SK-N-SH treated with all-trans-retinoic acid at 6 μM for 48 hours (cell line): ENCODE results near the gene TCF23.
A peak's percentile ranks its signal among the peaks of the same experiment; 100 is the strongest.

Experiments
- ATAC-seq: fragments of 200-7000 bp; cut with Tn5 transposase; 3 replicates; pipeline ENCODE4 v1.9.1; 2020; ENCODE audit warnings: mild to moderate bottlenecking, moderate library complexity
- ARNTL ChIP-seq: fragments of 450-650 bp; formaldehyde crosslinking; IDR thresholded peaks from 2 replicates; pipeline ENCODE4 v1.5.0; 2020; ENCODE audit warnings: low read depth, mild to moderate bottlenecking, moderate library complexity, borderline replicate concordance
- BACH2 ChIP-seq: fragments of 250-450 bp; sonication (Bioruptor Pico); IDR thresholded peaks from 2 replicates; pipeline ENCODE4 v1.9.0; 2021; ENCODE audit warnings: mild to moderate bottlenecking, borderline replicate concordance
- CREB5 ChIP-seq: fragments of 250-450 bp; sonication (Bioruptor Pico); IDR thresholded peaks from 2 replicates; pipeline ENCODE4 v1.5.1; 2020; ENCODE audit warnings: low read depth, mild to moderate bottlenecking, moderate library complexity
- CSDC2 ChIP-seq: fragments of 250-450 bp; sonication (Bioruptor Pico); IDR thresholded peaks from 2 replicates; pipeline ENCODE4 v1.5.0; 2020; ENCODE audit warnings: mild to moderate bottlenecking, moderate library complexity
- CSRNP3 ChIP-seq: fragments of 250-450 bp; sonication (Bioruptor Pico); IDR thresholded peaks from 2 replicates; pipeline ENCODE4 v1.5.1; 2021; ENCODE audit warnings: mild to moderate bottlenecking, moderate library complexity
- ESRRG ChIP-seq: fragments of 250-450 bp; sonication (Bioruptor Pico); IDR thresholded peaks from 2 replicates; pipeline ENCODE4 v1.6.1; 2021; ENCODE audit warnings: mild to moderate bottlenecking
- GLIS3 ChIP-seq: fragments of 250-450 bp; sonication (Bioruptor Pico); IDR thresholded peaks from 2 replicates; pipeline ENCODE4 v1.5.0; 2020; ENCODE audit warnings: mild to moderate bottlenecking, moderate library complexity
- ISL1 ChIP-seq: fragments of 250-450 bp; sonication (Bioruptor Pico); IDR thresholded peaks from 2 replicates; pipeline ENCODE4 v2.1.2; 2022; ENCODE audit warnings: mild to moderate bottlenecking, moderate library complexity
- OSR1 ChIP-seq: fragments of 250-450 bp; sonication (Bioruptor Pico); IDR thresholded peaks from 2 replicates; pipeline ENCODE4 v1.8.0; 2022; ENCODE audit warnings: moderate library complexity, mild to moderate bottlenecking, inconsistent platforms
- POU6F1 ChIP-seq: fragments of 250-450 bp; sonication (Bioruptor Pico); IDR thresholded peaks from 2 replicates; pipeline ENCODE4 v1.8.0; 2021; ENCODE audit warnings: low read depth, mild to moderate bottlenecking, moderate library complexity, borderline replicate concordance
- PPARA ChIP-seq: fragments of 250-450 bp; sonication (Bioruptor Pico); IDR thresholded peaks from 2 replicates; pipeline ENCODE4 v1.5.0; 2020; ENCODE audit warnings: mild to moderate bottlenecking, borderline replicate concordance
- RARB ChIP-seq: fragments of 250-450 bp; sonication (Bioruptor Pico); IDR thresholded peaks from 2 replicates; pipeline ENCODE4 v1.8.0; 2021; ENCODE audit warnings: mild to moderate bottlenecking, moderate library complexity
- SNAI2 ChIP-seq: fragments of 250-450 bp; sonication (Bioruptor Pico); IDR thresholded peaks from 2 replicates; pipeline ENCODE4 v1.5.0; 2020; ENCODE audit warnings: mild to moderate bottlenecking, moderate library complexity
- ZFP3 ChIP-seq: fragments of 250-450 bp; sonication (Bioruptor Pico); IDR thresholded peaks from 2 replicates; pipeline ENCODE4 v1.5.0; 2020; ENCODE audit warnings: mild to moderate bottlenecking, moderate library complexity
- ZFP30 ChIP-seq: fragments of 450-650 bp; formaldehyde crosslinking; IDR thresholded peaks from 2 replicates; pipeline ENCODE4 v1.5.0; 2022; ENCODE audit warnings: mild to moderate bottlenecking, moderate library complexity
- ZNF565 ChIP-seq: fragments of 450-650 bp; formaldehyde crosslinking; conservative IDR thresholded peaks from 2 replicates; pipeline ENCODE4 v1.5.0; 2020; ENCODE audit warnings: low read depth, mild to moderate bottlenecking, moderate library complexity
- ZNF70 ChIP-seq: fragments of 450-650 bp; formaldehyde crosslinking; IDR thresholded peaks from 2 replicates; pipeline ENCODE4 v1.5.0; 2020; ENCODE audit warnings: mild to moderate bottlenecking, moderate library complexity
- TF ChIP-seq, protein P1 (sequence below): fragments of 250-450 bp; sonication (Bioruptor Pico); IDR thresholded peaks from 2 replicates; pipeline ENCODE4 v1.5.0; 2020; ENCODE audit warnings: mild to moderate bottlenecking, moderate library complexity
- TF ChIP-seq, protein P2 (sequence below): fragments of 250-450 bp; sonication (Bioruptor Pico); IDR thresholded peaks from 2 replicates; pipeline ENCODE4 v1.8.0; 2020; ENCODE audit warnings: mild to moderate bottlenecking, moderate library complexity, borderline replicate concordance

TCF23 gene

DNA sequence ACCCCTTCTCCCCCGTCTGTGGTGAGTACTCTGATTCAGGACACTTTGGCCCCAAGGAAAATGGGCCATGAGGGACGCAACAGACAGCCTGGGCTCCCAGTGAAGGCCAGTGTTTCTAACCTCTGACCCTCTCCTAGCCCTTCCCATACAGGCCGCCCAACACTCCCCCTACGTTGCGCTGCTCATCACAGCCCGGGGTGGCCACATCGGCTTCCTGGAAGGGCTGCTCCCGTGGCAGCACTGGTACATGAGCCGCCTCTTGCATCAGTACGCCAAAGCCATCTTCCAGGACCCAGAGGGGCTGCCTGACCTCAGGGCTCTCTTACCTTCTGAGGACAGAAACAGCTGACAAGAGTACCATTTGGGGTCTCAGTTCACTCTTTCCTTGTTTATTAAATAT lies 18.4 kb upstream of the TCF23 start:
- ATAC-seq = no peak
- no peak for TF ChIP-seq BACH2 (CRISPR knock-in tag)
- no peak for TF ChIP-seq SNAI2 (CRISPR knock-in tag)
- TF ChIP-seq CSRNP3 = no peak
- TF ChIP-seq ZNF70 = no peak
- TF ChIP-seq ZFP3 (CRISPR knock-in tag) = no peak
- no peak for TF ChIP-seq RARB (CRISPR knock-in tag)
- no peak for TF ChIP-seq CSDC2 (CRISPR knock-in tag)
- TF ChIP-seq CREB5 (CRISPR knock-in tag) = no peak
- TF ChIP-seq ISL1 = no peak
- no peak for TF ChIP-seq GLIS3
- TF ChIP-seq ZNF565 (CRISPR knock-in tag) = no peak
- TF ChIP-seq, protein P1, sequence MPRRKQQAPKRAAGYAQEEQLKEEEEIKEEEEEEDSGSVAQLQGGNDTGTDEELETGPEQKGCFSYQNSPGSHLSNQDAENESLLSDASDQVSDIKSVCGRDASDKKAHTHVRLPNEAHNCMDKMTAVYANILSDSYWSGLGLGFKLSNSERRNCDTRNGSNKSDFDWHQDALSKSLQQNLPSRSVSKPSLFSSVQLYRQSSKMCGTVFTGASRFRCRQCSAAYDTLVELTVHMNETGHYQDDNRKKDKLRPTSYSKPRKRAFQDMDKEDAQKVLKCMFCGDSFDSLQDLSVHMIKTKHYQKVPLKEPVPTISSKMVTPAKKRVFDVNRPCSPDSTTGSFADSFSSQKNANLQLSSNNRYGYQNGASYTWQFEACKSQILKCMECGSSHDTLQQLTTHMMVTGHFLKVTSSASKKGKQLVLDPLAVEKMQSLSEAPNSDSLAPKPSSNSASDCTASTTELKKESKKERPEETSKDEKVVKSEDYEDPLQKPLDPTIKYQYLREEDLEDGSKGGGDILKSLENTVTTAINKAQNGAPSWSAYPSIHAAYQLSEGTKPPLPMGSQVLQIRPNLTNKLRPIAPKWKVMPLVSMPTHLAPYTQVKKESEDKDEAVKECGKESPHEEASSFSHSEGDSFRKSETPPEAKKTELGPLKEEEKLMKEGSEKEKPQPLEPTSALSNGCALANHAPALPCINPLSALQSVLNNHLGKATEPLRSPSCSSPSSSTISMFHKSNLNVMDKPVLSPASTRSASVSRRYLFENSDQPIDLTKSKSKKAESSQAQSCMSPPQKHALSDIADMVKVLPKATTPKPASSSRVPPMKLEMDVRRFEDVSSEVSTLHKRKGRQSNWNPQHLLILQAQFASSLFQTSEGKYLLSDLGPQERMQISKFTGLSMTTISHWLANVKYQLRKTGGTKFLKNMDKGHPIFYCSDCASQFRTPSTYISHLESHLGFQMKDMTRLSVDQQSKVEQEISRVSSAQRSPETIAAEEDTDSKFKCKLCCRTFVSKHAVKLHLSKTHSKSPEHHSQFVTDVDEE (CRISPR knock-in tag) = no peak
- TF ChIP-seq, all 23 proteins: peak for 0

DNA sequence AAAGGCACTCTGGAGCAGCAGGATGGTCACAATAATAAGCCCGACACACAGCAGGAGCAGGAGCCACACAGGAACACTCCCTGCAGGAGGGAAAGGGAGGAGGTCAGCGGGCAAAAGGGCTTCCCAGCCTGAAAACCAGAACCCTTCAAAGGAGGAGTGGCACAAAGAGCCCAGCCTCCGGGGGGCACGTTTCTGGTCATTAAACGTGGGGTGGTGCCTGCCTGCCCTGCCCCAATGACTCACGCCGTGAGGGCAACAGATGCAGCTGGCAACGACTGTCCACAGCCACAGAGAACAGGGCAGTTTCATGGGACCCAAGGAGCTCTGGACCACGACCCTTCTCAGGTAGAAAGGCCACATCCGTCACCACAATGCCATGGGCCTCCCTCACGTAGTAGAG lies 17.4 kb upstream of the TCF23 start:
- TF ChIP-seq CSRNP3 (no peak), POU6F1 (no peak), ESRRG (CRISPR knock-in tag) (no peak), ZNF565 (CRISPR knock-in tag) (no peak), CSDC2 (CRISPR knock-in tag) (no peak), ZFP30 (no peak), ZFP3 (CRISPR knock-in tag) (no peak), BACH2 (CRISPR knock-in tag) (no peak), OSR1 (no peak)
- TF ChIP-seq, protein P2, sequence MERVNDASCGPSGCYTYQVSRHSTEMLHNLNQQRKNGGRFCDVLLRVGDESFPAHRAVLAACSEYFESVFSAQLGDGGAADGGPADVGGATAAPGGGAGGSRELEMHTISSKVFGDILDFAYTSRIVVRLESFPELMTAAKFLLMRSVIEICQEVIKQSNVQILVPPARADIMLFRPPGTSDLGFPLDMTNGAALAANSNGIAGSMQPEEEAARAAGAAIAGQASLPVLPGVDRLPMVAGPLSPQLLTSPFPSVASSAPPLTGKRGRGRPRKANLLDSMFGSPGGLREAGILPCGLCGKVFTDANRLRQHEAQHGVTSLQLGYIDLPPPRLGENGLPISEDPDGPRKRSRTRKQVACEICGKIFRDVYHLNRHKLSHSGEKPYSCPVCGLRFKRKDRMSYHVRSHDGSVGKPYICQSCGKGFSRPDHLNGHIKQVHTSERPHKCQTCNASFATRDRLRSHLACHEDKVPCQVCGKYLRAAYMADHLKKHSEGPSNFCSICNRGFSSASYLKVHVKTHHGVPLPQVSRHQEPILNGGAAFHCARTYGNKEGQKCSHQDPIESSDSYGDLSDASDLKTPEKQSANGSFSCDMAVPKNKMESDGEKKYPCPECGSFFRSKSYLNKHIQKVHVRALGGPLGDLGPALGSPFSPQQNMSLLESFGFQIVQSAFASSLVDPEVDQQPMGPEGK = no peak
- no peak for ATAC-seq

DNA sequence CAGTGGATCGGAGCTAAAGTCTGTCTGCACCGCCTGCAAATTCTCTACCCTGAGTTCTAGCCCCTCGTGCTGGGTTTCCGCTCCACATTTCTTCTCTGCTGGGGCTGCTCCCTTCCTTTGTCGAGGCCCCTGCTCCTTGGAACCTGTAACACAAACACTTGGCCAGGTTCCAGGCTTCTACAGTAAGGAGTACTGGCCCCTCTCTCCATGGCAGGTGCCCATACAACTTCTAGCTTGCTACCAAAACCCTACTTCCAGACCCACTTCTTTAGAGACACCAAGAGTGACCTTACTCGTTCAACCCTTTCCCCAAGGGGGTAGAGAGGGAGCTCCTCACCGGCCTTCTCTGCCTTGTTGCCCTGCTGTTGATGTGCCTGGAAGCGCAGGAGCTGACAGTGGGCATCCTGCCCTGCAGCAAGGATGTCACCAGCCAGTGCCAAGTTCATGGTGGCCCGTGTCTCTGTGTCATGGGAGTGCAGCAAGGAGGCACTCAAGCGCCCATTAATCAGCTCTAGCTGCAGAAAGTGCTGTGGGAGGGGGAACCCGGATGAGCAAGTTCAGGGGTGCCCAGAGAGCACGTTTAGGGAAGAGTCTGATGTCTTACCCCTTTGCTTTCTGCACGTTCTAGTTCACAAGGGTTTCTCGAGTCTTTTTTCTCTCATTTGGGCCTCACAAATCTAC lies 15.5 kb upstream of the TCF23 start:
- no peak for ATAC-seq
- TF ChIP-seq ARNTL (CRISPR knock-in tag) (no peak), ZFP3 (CRISPR knock-in tag) (peak; percentile 74; the same call in 1 of the 2 replicates), PPARA (no peak)
